GM23248 (cell line): ENCODE results near the gene AFTPH.

Experiments
- EZH2 ChIP-seq: fragments of 200-600 bp; sonication (generic); IDR thresholded peaks from 2 replicates; pipeline ENCODE4 v1.6.1; 2018; ENCODE audit warnings: antibody characterized with exemption, mild to moderate bottlenecking; ENCODE audit not compliant: insufficient read depth, poor library complexity, severe bottlenecking
- EZH2phosphoT487 ChIP-seq: fragments of 200-600 bp; sonication (generic); IDR thresholded peaks from 2 replicates; pipeline ENCODE4 v1.6.1; 2018; ENCODE audit warnings: antibody characterized with exemption, moderate library complexity, mild to moderate bottlenecking, low read depth; ENCODE audit not compliant: insufficient read depth

DNA sequence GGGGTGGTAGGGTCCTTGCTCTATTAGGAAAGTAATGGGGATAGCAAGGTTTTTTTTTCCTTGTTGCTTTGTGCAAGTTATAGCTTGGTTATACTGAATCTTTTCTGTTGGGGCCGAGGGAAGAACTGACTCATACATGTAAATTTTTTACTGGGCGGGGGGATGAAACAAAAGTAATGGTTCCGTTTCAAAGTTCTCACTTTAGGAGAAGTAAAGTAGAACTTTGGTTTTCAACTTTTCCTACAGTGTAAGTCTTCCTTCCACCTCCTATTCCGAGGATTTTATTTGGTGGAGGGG is 1.1 kb downstream of the AFTPH start:
- TF ChIP-seq EZH2phosphoT487 = no peak
- no peak for TF ChIP-seq EZH2
